ENCODE measurements around the gene LGALS3.

GRCh38 chr14:55180006-55180405, 51.0 kb downstream of the LGALS3 start:
- no peak for TF ChIP-seq POLR2A (IDR thresholded peaks at IDR 0.05)
- TF ChIP-seq, protein P1, sequence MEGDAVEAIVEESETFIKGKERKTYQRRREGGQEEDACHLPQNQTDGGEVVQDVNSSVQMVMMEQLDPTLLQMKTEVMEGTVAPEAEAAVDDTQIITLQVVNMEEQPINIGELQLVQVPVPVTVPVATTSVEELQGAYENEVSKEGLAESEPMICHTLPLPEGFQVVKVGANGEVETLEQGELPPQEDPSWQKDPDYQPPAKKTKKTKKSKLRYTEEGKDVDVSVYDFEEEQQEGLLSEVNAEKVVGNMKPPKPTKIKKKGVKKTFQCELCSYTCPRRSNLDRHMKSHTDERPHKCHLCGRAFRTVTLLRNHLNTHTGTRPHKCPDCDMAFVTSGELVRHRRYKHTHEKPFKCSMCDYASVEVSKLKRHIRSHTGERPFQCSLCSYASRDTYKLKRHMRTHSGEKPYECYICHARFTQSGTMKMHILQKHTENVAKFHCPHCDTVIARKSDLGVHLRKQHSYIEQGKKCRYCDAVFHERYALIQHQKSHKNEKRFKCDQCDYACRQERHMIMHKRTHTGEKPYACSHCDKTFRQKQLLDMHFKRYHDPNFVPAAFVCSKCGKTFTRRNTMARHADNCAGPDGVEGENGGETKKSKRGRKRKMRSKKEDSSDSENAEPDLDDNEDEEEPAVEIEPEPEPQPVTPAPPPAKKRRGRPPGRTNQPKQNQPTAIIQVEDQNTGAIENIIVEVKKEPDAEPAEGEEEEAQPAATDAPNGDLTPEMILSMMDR (IDR thresholded peaks at IDR 0.05): no peak
